HG03280 (cell line): ENCODE data around the gene ZNF592.

Source experiments
- ATAC-seq: cut with Tn5 transposase; IDR thresholded peaks from one replicate; pipeline ENCODE4 v1.9.1; 2021; ENCODE audit warnings: mild to moderate bottlenecking, moderate library complexity; ENCODE audit not compliant: unreplicated experiment

The ZNF592 gene

DNA sequence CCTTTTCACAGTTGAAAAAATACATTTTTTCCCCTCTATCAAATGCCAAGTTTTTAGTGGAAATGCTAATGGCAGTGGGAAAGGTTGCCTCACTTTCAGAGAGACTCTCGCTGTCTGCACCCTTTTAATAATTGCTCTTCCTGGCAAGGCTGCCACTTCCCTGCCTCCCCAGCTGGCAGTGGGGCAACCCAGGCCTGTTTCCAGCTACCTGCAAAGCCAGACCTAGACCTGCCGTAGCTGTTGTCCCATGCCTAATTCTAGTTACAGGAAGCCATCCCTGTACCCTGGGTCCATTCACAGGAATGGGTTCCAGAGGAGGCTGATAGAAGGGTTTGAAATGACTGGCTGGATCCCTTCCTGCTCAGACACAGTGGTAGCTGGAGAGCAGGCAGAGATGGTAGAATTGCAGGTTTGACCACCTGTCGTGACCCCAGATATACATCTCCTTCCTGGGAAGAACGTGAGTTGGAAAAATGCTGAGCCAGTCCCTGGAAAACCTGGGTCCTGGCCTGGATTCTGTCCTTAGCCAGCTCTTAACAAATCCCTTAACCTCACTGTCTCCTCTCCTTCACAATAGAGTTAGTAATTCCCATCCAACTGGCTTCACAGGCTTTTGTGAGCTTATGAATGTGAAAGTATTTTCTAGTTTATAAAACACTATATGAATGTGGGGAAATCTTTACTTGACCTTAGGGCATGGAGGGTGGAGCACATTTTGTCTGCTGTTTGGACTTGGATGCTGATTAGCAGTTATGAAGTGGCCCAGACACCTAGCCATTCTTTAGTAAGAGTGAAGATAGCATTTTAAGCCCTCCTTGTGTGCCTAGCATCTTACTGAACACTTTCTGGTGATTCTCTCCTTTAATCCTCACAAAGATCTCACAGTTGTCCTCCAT, 55.9 kb downstream of the ZNF592 start:
- ATAC-seq: no peak

DNA sequence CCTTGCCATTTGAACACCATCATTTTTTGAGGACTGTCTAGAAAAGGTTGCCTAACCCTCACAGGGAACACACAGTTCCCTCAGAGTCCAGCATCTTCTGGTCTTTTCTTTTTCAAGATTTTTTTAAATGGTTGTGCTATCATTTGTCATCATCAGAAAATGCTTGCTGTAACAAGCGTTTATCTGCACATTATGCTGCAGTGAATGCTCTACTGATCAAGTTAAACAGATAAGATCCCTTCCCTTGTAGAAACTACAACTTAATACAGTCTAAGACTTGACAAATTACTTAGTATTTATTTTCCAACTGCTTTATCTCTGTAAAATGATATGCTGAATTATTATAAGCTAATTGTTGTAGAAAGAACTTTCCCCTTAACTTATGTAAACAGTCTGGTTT, 56.8 kb downstream of the ZNF592 start:
- ATAC-seq: no peak

DNA sequence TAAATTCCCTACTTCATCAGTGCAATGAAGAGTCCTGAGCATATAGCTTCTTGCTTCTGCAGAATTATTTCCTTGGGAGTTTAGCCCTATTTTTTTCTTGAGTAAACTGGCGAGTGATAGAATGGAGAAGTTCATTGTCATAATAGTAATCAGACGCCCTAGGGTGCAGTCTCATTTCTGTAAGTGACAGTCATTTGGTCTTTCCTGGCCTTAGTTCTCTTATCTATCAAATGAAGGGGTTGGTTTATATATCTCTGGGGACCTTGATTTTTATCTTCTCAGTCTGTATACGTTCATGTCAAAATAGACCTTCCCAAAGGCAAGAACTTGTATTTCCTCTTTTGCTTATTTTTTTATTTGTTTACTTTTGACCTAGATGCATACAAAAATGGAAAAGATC, 58.8 kb downstream of the ZNF592 start:
- no peak for ATAC-seq

DNA sequence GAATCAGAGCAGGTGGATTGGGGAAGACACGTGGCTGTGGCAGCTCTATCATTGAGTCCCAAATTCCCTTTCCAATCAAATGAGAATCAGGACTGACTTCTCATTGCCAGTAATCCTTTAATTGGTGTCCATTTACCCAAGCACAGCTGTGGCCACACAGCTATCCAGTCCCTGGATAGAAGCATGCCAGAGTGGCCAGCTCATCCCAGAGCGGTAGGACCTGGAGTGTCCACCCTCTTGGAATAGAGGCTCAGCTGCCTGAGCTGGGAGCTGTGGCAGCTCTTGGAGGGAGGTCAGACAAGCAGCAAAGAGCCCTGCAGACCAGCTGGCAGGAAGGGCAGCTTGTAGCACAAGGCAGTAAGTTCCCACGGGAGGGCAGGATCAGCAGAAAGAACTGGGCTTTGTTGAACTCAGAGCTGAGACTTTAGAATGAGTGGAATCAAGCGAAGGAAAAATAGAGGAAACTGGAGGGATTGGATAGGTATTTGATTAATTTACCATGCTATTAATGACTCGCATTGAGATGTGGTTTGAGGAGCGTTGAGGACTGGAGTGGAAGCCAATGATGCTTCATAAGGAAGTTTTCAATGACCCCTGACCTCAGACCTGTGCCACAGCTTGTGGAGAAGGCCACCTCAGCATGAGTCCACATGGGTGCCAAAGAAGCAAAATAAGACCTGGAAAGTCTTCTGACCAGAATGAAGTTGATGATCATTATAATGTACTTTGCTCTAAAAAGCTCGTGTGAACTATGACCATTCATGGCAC, 61.9 kb downstream of the ZNF592 start:
- no peak for ATAC-seq

DNA sequence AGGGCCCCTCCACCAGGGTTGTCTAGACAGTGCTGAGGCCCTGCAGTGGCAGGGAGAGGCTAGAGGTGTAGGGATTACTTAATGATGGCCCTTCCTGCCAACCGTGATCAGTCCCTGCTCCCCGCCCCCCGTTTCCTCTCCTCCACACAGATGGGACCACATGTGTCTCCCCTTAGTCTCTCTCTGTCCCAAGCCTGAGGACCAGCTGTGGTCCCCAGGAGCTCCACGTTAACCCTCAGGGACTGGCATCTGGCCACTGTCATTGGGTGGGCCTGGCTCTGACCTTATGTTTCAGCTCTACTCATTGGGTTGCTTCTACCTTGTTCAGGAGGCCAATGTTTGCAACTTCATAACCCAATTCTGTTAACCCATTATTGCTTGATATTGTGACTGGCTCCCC, 62.8 kb downstream of the ZNF592 start:
- no peak for ATAC-seq

DNA sequence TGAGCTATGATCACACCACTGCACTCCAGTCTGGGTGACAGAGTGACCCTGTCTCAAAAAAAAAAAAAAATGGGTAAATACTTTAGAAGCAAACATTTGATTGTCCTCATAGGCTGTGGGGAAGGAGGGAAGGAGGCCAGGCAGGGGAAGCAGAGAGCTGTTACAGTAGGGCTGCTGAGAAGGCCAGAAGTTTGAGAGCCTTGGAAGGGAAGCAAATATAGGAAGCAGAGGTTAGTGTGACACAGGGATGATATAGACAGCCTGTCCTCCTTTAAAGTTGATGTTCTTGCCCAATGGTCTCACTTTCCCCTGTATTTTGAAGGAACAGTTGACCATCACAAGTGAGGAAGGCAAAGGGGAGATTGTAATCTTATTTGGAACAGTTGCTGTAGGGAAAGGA, 63.4 kb downstream of the ZNF592 start:
- no peak for ATAC-seq

DNA sequence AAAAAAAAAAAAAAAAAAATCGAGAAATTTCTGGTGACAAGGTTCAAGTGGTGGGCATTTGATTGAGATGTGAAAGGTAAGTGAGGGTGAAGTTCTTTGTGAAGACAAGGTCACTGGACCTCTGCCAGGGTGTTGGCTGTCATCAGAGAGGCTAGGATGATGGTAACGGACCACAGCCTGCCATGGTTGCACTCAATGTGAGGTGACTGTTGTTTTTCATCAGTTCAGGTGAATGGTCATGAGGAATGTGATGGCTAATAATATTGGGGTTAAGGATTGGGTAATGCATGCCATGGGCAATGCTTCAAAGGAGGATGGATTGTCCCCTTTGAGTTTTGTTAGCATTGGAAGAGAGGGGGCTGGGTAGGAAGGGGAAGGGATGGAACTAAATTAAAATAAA, 64.5 kb downstream of the ZNF592 start:
- ATAC-seq: no peak

DNA sequence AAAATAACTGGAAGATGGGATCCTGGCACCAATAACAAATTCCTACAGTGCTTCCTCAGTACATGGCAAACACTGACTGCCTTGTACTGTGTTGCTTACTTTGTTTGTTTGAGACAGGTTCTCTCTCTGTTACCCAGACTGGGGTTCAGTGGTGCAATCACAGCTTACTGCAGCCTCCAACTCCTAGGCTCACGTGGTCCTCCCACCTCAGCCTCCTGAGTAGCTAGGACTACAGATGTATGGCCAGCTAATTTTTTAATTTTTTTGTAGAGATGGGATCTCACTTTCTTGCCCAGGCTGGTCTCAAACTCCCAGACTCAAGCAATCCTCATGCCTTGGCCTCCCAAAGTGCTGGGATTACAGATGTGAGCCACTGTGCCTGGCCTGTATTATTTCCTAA, 65.0 kb downstream of the ZNF592 start:
- no peak for ATAC-seq

DNA sequence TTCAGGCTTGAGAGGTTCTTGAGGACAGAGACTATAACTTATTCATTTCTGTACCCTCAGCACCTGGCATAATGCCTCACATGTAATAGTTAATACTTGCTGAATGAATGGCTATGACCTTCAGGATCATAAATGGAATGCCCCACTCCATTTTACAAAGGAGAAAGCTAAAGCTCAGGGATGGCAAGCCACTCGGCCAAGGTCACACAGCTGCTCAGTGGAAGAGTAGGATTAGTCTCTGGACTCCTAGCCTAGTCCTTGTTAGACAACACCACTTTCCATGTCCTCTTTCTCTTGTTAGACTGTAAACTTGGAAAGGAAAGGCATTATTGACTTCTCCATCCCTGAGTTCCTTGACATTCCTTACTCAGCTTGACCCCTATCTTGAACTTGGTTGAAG, 65.5 kb downstream of the ZNF592 start:
- no peak for ATAC-seq

DNA sequence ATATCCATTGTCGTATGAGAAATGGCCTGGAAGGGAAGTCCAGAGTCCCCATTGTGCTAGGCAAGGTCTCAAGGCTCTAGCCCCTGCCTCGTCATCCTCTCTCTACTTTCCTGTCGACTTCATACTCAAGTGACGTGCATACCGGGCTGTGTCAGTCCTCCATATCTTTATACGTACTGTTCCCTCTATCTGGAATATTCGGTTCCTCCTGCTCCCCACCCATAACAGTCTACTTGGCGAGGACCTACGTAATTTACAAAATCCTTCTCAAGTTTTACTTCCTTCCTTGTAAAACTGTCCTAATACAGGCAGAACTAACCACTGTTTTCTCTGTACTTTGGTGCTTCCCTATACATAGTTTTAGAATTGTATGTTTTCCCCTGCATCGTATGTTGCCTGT, 66.5 kb downstream of the ZNF592 start:
- no peak for ATAC-seq

DNA sequence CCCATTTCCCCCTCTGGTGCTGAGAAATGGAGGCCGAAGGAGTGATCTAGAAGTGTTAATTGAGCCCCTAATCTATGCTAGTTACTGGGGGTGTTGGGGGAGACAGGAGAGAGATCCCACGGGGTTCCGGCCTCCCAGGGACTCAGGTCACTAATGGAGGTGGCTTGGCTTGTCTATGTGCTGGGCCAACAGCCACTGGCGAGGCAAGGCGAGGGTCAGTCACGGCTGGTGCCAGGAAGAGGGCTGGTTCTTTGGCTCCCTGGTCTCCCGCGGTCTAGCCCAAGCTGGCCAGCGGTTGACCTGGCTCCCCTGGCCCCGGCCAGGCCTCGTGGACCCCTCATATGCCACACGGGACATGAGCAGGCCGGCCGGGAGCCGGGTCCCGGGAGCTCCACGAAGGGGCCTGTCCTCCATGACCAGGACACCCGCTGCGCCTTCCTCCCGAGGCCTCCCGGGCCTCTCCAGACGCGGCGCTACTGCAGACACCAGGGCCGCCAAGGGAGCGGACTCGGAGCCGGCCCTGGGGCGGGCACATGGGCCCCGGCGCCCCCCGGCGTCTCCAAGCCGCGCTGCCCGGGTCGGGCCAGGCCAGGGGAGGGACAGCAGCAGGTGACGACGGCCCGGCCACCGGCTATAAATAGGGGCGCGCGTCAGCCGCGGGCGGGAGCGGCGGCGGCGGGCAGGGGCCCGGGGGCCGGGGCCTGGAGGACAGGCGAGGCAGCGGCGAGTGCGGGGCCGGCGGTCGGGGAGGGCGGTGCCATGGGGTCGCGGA, 68.5 kb downstream of the ZNF592 start, which contains the start of gene ALPK3:
Gene ALPK3, plus strand, starts transcription at position 663 of the 772 bp plus-strand sequence. Its CDS starts 97 bp downstream, at position 760.
- no peak for ATAC-seq

DNA sequence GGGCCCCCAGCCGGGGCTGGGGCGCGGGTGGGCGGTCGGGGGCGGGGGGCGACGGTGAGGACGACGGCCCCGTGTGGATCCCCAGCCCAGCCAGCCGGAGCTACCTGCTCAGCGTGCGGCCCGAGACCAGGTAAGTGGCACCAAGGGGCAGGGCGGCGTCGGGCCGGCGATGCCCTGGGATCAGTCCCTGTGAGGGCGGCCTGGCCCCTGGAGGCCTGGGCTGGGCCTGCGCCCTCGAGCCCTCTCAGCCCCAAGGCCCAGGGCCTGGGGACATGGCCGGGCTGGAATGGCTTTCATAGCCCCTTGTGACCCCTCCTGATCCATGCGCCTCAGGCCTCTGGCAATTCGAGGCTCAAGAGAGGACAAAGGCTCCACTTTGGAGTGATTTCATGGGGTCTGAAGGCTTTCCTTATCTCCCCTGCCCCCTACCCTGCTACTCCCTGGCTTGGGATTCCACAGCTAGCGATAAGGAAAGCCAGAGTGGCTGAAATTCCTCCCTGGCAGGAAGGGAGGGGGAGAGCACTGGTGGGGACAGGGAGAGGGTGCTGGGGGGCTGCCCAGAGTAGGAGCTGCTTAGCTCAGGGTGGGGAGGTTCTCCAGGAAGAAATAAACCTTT, 69.2 kb downstream of the ZNF592 start:
- ATAC-seq: no peak

DNA sequence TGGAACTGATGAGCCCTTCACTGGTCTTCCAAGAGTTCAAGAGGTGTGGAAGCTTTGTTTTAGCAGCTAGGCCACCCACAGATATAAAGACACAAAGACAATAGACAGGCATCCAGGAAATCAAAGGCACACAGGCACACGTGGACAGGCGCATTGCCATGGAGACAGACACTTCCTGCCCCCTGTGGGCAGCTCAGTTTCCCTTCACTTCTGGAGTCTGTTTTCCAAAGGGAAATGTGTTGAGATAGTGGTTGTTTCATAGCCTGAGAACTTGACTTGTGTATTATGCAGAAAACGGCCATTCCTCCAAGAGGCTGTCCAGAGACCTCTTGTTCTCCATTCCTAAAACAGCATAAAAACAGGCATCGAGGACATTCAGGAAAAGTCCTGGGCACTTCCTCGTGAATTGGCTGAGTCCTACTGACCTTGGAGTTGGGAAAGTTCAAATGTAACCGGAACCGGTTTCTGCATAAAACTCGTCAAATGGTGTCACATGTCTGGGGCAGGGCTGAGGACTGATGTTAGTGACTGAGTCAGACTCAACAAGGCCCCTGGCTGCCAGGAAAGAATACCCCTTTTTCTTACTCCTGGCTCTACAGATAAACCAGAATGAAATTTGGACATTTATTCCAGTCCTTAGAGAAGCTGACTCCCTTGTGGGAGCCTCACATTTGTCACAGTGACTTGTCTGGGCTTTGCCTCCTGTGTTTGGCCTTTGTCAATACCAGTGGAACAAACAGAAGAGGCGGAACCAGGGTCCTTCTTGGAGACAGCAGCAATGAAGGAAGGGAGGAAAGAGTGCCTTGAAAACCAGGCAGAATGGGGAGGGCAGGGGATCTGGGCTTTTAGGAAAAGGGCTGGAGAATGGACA, 70.1 kb downstream of the ZNF592 start:
- no peak for ATAC-seq

DNA sequence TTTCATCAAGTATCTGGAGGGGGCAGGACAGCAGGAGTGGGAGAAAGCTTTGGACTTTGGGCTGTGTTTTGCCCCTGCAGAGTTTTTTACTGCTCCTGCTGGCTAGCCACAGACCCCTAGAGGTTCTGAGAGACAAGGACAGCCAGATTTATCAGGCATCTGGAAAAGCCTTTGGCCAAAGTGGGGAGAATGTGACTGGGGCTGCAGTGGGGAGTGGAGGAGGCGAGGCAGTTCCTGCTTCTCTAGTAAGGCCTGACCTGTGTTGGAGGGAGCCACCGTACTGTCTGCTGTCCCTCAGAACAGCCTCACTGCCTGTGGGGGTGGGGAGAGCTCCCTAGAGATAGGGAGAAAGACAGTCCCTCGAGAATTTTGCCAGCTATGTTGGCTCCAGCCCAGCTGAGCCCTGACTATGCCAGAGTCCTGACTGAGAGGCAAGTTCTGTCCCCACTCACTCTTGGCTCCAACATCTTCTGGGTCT, 70.9 kb downstream of the ZNF592 start:
- no peak for ATAC-seq

DNA sequence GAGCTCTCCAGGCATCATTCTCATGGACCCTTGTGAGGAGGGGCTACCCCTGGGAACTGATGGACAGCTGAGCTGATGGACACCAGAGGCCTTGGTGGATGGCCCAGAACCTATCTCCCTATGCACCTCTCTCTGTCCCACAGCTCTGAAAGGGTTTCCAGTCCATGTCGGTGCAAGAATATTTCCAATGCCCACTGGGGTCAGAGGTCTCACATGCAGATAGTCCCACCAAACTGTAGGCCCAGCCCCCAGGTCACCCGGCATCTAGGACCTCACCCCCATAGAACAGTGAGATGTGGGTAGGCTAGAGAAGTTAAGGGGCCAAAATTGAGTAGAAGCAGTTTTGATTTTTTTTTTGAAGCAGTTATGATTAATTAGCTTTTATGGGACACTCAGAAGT, 71.4 kb downstream of the ZNF592 start:
- ATAC-seq: no peak

DNA sequence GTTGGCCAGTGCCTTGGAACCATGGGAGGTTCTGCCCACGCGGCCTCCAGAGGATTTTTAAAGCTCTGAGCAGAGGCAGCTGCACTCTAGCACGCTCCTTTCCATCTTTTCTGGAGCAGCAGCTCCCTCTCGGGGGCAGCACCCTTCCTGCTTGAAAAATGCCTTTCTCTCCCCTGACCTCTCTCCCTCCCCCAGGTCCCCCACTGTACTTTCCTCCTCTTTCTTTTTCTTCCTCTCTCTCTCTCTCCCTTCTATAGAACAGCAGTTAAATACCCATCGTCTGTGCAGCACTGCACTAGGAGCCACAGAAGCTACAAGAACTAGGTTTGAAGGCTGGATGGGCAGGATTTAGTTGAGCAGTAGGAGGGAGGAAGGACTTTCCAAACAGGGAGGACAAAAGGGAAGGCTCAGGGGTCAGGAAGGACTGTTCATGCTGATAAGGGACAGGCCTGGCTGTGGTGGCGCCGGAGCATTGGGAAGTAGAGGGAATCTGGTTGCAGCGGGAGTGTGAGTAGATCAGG, 73.2 kb downstream of the ZNF592 start:
- ATAC-seq: no peak

DNA sequence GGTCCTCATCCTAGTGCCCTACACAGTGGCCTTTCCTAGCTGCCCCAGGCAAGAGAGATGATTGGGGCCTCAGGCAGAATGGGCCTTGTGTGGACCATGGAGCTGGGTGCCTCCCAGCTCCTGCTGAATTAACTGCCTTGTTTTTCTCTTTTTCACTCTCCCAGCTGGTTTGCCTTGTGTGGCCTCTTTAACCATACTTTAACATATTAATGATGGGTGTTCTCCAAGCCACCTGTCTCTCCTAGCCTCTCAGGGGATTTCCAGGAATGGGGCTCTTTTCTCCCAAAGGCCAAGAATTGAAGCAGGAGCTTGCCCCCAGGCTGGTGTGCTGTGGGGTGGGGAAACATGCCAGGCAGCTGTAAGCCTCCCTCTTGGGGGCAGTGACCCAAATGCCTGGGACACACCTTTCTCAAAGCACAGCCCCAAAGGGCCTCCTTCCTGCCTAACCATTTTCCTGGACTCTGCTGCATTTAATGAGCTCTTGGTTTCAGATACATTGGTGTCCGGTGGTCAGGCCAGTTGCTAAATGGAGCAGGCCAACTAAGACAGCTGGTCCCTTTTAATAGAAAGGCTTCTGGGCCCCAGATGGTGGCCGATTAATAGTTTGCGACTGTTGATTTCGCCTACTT, 74.4 kb downstream of the ZNF592 start:
- no peak for ATAC-seq

DNA sequence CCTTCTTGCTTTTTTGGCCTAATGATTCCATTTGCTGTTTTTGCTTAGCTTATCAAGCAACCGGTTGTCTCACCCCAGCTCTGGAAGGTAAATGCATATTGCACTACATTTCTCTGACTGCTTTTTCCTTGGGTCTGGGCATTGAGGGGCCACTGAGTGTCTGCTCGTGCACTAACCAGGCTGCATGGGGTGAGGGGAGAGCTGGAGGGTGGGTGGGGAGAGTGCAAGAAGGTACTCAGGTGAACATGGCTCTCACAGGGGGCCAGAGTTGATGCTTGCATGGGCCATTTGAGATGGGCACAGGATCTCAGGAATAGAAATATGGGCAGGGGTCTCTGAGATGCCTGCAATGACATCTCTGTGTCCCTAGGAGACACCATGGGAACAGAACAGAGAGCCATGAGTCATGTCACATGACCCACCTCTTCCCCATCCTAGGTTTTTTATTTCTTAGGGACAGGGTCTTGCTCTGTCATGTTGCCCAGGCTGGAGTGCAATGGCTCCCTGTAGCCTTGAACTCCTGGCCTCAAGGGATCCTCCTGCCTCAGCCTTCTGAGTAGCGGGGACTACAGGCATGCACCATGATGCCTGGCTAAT, 75.0 kb downstream of the ZNF592 start:
- ATAC-seq: no peak
